ENCODE data around the gene WSCD2. TPM values are rescaled to one million over a fixed set of nuclear protein-coding genes. Genes with fewer than 3 reads are reported as not detected.
A peak's percentile ranks its signal among the peaks of the same experiment; 100 is the strongest.

Gene WSCD2
- total and polyA plus RNA-seq, 5 donors = 0.39 to 5.4 (median 0.51) TPM

- whole genome bisulfite sequencing = 48% methylated on average over 3 of the region's 3 CpGs
- ATAC-seq (no peak), DNase-seq (no peak)
- Histone ChIP-seq H3K4me1 (ENCODE audit: control insufficient read depth, insufficient read depth, low read length) (no peaks in the 10 kb centered on the region), H3K27ac (ENCODE audit: low read length) (no peak overlapping the region), H3K9me3 (ENCODE audit: control insufficient read depth, low read length) (no peaks in the 10 kb centered on the region), H3K27me3 (ENCODE audit: control insufficient read depth, insufficient read depth) (no peaks in the 10 kb centered on the region), H3K4me3 (ENCODE audit: low read length) (no peak overlapping the region)
- intact Hi-C loops (cut with DNase I) = no loop called here
Observed at GRCh38 chr12:108127654-108128053, 1.4 kb upstream of the WSCD2 start.

GRCh38 chr12:108128221-108129016 lies 669 bp upstream of the WSCD2 start:
- WGBS = 75% methylated on average over 10 of the region's 10 CpGs
- intact Hi-C loops (cut with DNase I) = no loop called here
- DNase-seq (no peak), ATAC-seq (no peak)
- Histone ChIP-seq H3K27me3 (ENCODE audit: control insufficient read depth, insufficient read depth) (no peaks in the 10 kb centered on the region), H3K4me1 (ENCODE audit: control insufficient read depth, insufficient read depth, low read length) (no peaks in the 10 kb centered on the region), H3K27ac (ENCODE audit: low read length) (no peak overlapping the region), H3K9me3 (ENCODE audit: control insufficient read depth, low read length) (no peaks in the 10 kb centered on the region), H3K4me3 (ENCODE audit: low read length) (no peak overlapping the region)

GRCh38 chr12:108131035-108131434 lies 1.9 kb downstream of the WSCD2 start:
- no peak for ATAC-seq
- Histone ChIP-seq H3K27me3 (ENCODE audit: control insufficient read depth, insufficient read depth) (no peaks in the 10 kb centered on the region), H3K27ac (ENCODE audit: low read length) (no peak overlapping the region), H3K9me3 (ENCODE audit: control insufficient read depth, low read length) (no peaks in the 10 kb centered on the region), H3K4me1 (ENCODE audit: control insufficient read depth, insufficient read depth, low read length) (no peaks in the 10 kb centered on the region), H3K4me3 (ENCODE audit: low read length) (no peak overlapping the region)
- DNase-seq = no peak
- intact Hi-C loops (cut with DNase I) = no loop called here
- 67% methylated on average over 3 of the region's 3 CpGs for WGBS

- DNase-seq (no peak), ATAC-seq (no peak)
- Histone ChIP-seq H3K4me1 (ENCODE audit: control insufficient read depth, insufficient read depth, low read length) (no peaks in the 10 kb centered on the region), H3K9me3 (ENCODE audit: control insufficient read depth, low read length) (no peaks in the 10 kb centered on the region), H3K27me3 (ENCODE audit: control insufficient read depth, insufficient read depth) (no peaks in the 10 kb centered on the region), H3K27ac (ENCODE audit: low read length) (no peak overlapping the region), H3K4me3 (ENCODE audit: low read length) (no peak overlapping the region)
- intact Hi-C loops (cut with DNase I) = no loop called here
- 37% methylated on average over 6 of the region's 6 CpGs for WGBS
Observed at GRCh38 chr12:108131657-108132126, 2.6 kb downstream of the WSCD2 start.

- H3K4me3 ChIP-seq (ENCODE audit: low read length) = no peak overlapping the region
- 29% methylated on average over 7 of the region's 7 CpGs for WGBS
- H3K27me3 ChIP-seq (ENCODE audit: control insufficient read depth, insufficient read depth) = no peaks in the 10 kb centered on the region
- intact Hi-C loops (cut with DNase I) = no loop called here
- H3K27ac ChIP-seq (ENCODE audit: low read length) = no peak overlapping the region
- H3K4me1 ChIP-seq (ENCODE audit: control insufficient read depth, insufficient read depth, low read length) = no peaks in the 10 kb centered on the region
- peak; percentile 22 to 66 (median 64) for DNase-seq
- no peaks in the 10 kb centered on the region for H3K9me3 ChIP-seq (ENCODE audit: control insufficient read depth, low read length)
- peak; percentile 78 to 84 for ATAC-seq
Observed at GRCh38 chr12:108133482-108133881, 4.4 kb downstream of the WSCD2 start.

GRCh38 chr12:108134744-108135143 lies 5.7 kb downstream of the WSCD2 start:
- no peaks in the 10 kb centered on the region for H3K4me1 ChIP-seq (ENCODE audit: control insufficient read depth, insufficient read depth, low read length)
- H3K27ac ChIP-seq (ENCODE audit: low read length) = no peak overlapping the region
- H3K27me3 ChIP-seq (ENCODE audit: control insufficient read depth, insufficient read depth) = no peaks in the 10 kb centered on the region

GRCh38 chr12:108135627-108136026 lies 6.5 kb downstream of the WSCD2 start:
- intact Hi-C loops (cut with DNase I) = no loop called here
- no peaks in the 10 kb centered on the region for H3K9me3 ChIP-seq (ENCODE audit: control insufficient read depth, low read length)
- DNase-seq (no peak), ATAC-seq (no peak)
- H3K4me3 ChIP-seq (ENCODE audit: low read length) = no peak overlapping the region
- no peaks in the 10 kb centered on the region for H3K27me3 ChIP-seq (ENCODE audit: control insufficient read depth, insufficient read depth)
- 92% methylated on average over 1 of the region's 1 CpG for WGBS
- H3K4me1 ChIP-seq (ENCODE audit: control insufficient read depth, insufficient read depth, low read length) = no peaks in the 10 kb centered on the region
- H3K27ac ChIP-seq (ENCODE audit: low read length) = no peak overlapping the region

More at GRCh38 chr12:108134744-108135143, 5.7 kb downstream of the WSCD2 start:
- ATAC-seq = no peak
- intact Hi-C loops (cut with DNase I) = no loop called here
- no peak for DNase-seq
- Histone ChIP-seq H3K9me3 (ENCODE audit: control insufficient read depth, low read length) (no peaks in the 10 kb centered on the region), H3K4me3 (ENCODE audit: low read length) (no peak overlapping the region)
- WGBS = 89% methylated on average over 5 of the region's 5 CpGs

GRCh38 chr12:108136697-108137096 lies 7.6 kb downstream of the WSCD2 start:
- no peak for ATAC-seq
- 52% methylated on average over 6 of the region's 6 CpGs for WGBS
- intact Hi-C loops (cut with DNase I) = no loop called here
- Histone ChIP-seq H3K9me3 (ENCODE audit: control insufficient read depth, low read length) (no peaks in the 10 kb centered on the region), H3K27me3 (ENCODE audit: control insufficient read depth, insufficient read depth) (no peaks in the 10 kb centered on the region), H3K4me3 (ENCODE audit: low read length) (no peak overlapping the region), H3K4me1 (ENCODE audit: control insufficient read depth, insufficient read depth, low read length) (no peaks in the 10 kb centered on the region), H3K27ac (ENCODE audit: low read length) (no peak overlapping the region)
- DNase-seq = no peak

GRCh38 chr12:108139454-108139853 lies 10.4 kb downstream of the WSCD2 start:
- H3K27me3 ChIP-seq (ENCODE audit: control insufficient read depth, insufficient read depth) = no peaks in the 10 kb centered on the region
- intact Hi-C loops (cut with DNase I) = no loop called here
- H3K9me3 ChIP-seq (ENCODE audit: control insufficient read depth, low read length) = no peaks in the 10 kb centered on the region
- ATAC-seq (no peak), DNase-seq (no peak)
- no peak overlapping the region for H3K4me3 ChIP-seq (ENCODE audit: low read length)
- no peaks in the 10 kb centered on the region for H3K4me1 ChIP-seq (ENCODE audit: control insufficient read depth, insufficient read depth, low read length)
- H3K27ac ChIP-seq (ENCODE audit: low read length) = no peak overlapping the region
- whole genome bisulfite sequencing = 91% methylated on average over 2 of the region's 2 CpGs

GRCh38 chr12:108140501-108140900 lies 11.4 kb downstream of the WSCD2 start:
- no peak overlapping the region for H3K27ac ChIP-seq (ENCODE audit: low read length)
- DNase-seq = no peak

GRCh38 chr12:108141600-108142130 lies 12.6 kb downstream of the WSCD2 start:
- WGBS = 61% methylated on average over 4 of the region's 4 CpGs
- no peak for ATAC-seq
- H3K27me3 ChIP-seq (ENCODE audit: control insufficient read depth, insufficient read depth) = no peaks in the 10 kb centered on the region
- intact Hi-C loops (cut with DNase I) = no loop called here
- H3K4me3 ChIP-seq (ENCODE audit: low read length) = no peak overlapping the region
- DNase-seq = no peak
- no peak overlapping the region for H3K27ac ChIP-seq (ENCODE audit: low read length)
- H3K4me1 ChIP-seq (ENCODE audit: control insufficient read depth, insufficient read depth, low read length) = no peaks in the 10 kb centered on the region
- no peaks in the 10 kb centered on the region for H3K9me3 ChIP-seq (ENCODE audit: control insufficient read depth, low read length)

More at GRCh38 chr12:108140501-108140900, 11.4 kb downstream of the WSCD2 start:
- Histone ChIP-seq H3K4me1 (ENCODE audit: control insufficient read depth, insufficient read depth, low read length) (no peaks in the 10 kb centered on the region), H3K4me3 (ENCODE audit: low read length) (no peak overlapping the region), H3K9me3 (ENCODE audit: control insufficient read depth, low read length) (no peaks in the 10 kb centered on the region), H3K27me3 (ENCODE audit: control insufficient read depth, insufficient read depth) (no peaks in the 10 kb centered on the region)
- intact Hi-C loops (cut with DNase I) = no loop called here
- no peak for ATAC-seq
- 64% methylated on average over 5 of the region's 5 CpGs for WGBS
